Smooth muscle cell of the pulmonary artery (primary cell): ENCODE data around the gene TRAPPC4. TPM values are rescaled to one million over a fixed set of nuclear protein-coding genes. Genes with fewer than 3 reads are reported as not detected.

ENCODE experiments used
- total RNA-seq: library from RNA; depleted of rRNA; stranded (reverse); fragments of >200 nt; gene quantifications from 2 replicates; pipeline ENCODE4 v1.2.3, GENCODE V29; 2014

Gene TRAPPC4
- total RNA-seq = 71.3 and 76.6 TPM in 2 replicates

GRCh38 chr11:119018074-119018938, at the start of gene TRAPPC4, which contains the start of gene RPS25:
Gene TRAPPC4 (plus strand): TSS chr11:119018766. CDS start chr11:119018796, 30 bp downstream.
Gene RPS25 (minus strand): TSS chr11:119018343. CDS start chr11:119018284, 59 bp downstream.

GRCh38 chr11:118971646-118972045, 46.9 kb upstream of the TRAPPC4 start, which contains the start of gene FOXR1:
Gene FOXR1 (plus strand): TSS chr11:118971761. CDS start chr11:118971932, 171 bp downstream.

GRCh38 chr11:118997627-118998387, 20.8 kb upstream of the TRAPPC4 start, which contains the start of gene CENATAC:
Gene CENATAC (plus strand): TSS chr11:118998138. CDS start chr11:118998198, 60 bp downstream.

GRCh38 chr11:119030329-119031047, 11.9 kb downstream of the TRAPPC4 start, which contains the start of gene SLC37A4:
Gene SLC37A4 (minus strand): TSS chr11:119030877.

GRCh38 chr11:119057000-119057769, 38.6 kb downstream of the TRAPPC4 start, which contains the start of gene HYOU1:
Gene HYOU1 (minus strand): TSS chr11:119057205. CDS start chr11:119056160, 1,045 bp downstream.

GRCh38 chr11:119067371-119068222, 49.0 kb downstream of the TRAPPC4 start, which contains the start of gene VPS11:
Gene VPS11 (plus strand): TSS chr11:119067818. CDS start chr11:119067824, 6 bp downstream.

Other genes starting within 250 kb of the TRAPPC4 start
- 130 and 153 TPM in 2 replicates for gene DDX6, start 227.6 kb upstream of the TRAPPC4 start, total RNA-seq
- gene CXCR5, start 134.9 kb upstream of the TRAPPC4 start, total RNA-seq = not detected in 2 replicates
- gene BCL9L, start 92.8 kb upstream of the TRAPPC4 start, total RNA-seq = 59.4 and 59.8 TPM in 2 replicates
- not detected in 2 replicates for gene UPK2, start 62.5 kb upstream of the TRAPPC4 start, total RNA-seq
- not detected in 2 replicates for gene FOXR1, start 47.0 kb upstream of the TRAPPC4 start, total RNA-seq
- 15.1 and 19.9 TPM in 2 replicates for gene CENATAC, start 20.6 kb upstream of the TRAPPC4 start, total RNA-seq
- 196 and 318 TPM in 2 replicates for gene RPS25, start 423 bp upstream of the TRAPPC4 start, total RNA-seq
- gene SLC37A4, start 12.1 kb downstream of the TRAPPC4 start, total RNA-seq = 9.2 and 10.3 TPM in 2 replicates
- 152 and 198 TPM in 2 replicates for gene HYOU1, start 38.4 kb downstream of the TRAPPC4 start, total RNA-seq
- gene VPS11, start 49.1 kb downstream of the TRAPPC4 start, total RNA-seq = 27.8 and 35.3 TPM in 2 replicates
- gene HMBS, start 66.1 kb downstream of the TRAPPC4 start, total RNA-seq = 7.7 and 12.6 TPM in 2 replicates
- gene DPAGT1, start 83.1 kb downstream of the TRAPPC4 start, total RNA-seq = 37.1 and 42.5 TPM in 2 replicates
- gene C2CD2L, start 88.6 kb downstream of the TRAPPC4 start, total RNA-seq = 4.1 and 8.5 TPM in 2 replicates
- 17.1 and 21.2 TPM in 2 replicates for gene HINFP, start 102.8 kb downstream of the TRAPPC4 start, total RNA-seq
- 0.40 and 1.0 TPM in 2 replicates for gene ABCG4, start 130.3 kb downstream of the TRAPPC4 start, total RNA-seq
- gene NLRX1, start 150.0 kb downstream of the TRAPPC4 start, total RNA-seq = 23.8 and 29.7 TPM in 2 replicates
- not detected in 2 replicates for gene NHERF4, start 166.7 kb downstream of the TRAPPC4 start, total RNA-seq
- 11.9 and 16.2 TPM in 2 replicates for gene CBL, start 187.6 kb downstream of the TRAPPC4 start, total RNA-seq